Measurements from ENCODE around the gene AGPAT3. TPM values are rescaled to one million over a fixed set of nuclear protein-coding genes. Genes with fewer than 3 reads are reported as not detected.

AGPAT3 gene
- polyA plus RNA-seq, 6 donors from 2014 or later, result 6.4 to 11.9 (median 8.1) TPM

Other genes with a start within 250 kb of the AGPAT3 start
- 1 to 10 TPM in 1 of 6 donors, under 1 TPM in 3, not detected in 2; 0.13 to 1.2 (median 0.49) TPM for gene HSF2BP, start 205.7 kb upstream of the AGPAT3 start, polyA plus RNA-seq (ENCODE audit: low read depth in 6 of 6)
- gene RRP1B, start 205.7 kb upstream of the AGPAT3 start, polyA plus RNA-seq (ENCODE audit: low read depth in 6 of 6), result 10 to 100 TPM in 5 of 6 donors, 1 to 10 TPM in 1; 9.2 to 30.3 (median 21.1) TPM
- gene PDXK, start 146.1 kb upstream of the AGPAT3 start, polyA plus RNA-seq (ENCODE audit: low read depth in 6 of 6), result 10 to 100 TPM; 28.5 to 46.1 (median 39.2) TPM
- gene CSTB, start 88.9 kb upstream of the AGPAT3 start, polyA plus RNA-seq (ENCODE audit: low read depth in 6 of 6), result 10 to 100 TPM; 25.1 to 75.7 (median 39.2) TPM
- gene RRP1, start 75.6 kb upstream of the AGPAT3 start, polyA plus RNA-seq (ENCODE audit: low read depth in 6 of 6), result 10 to 100 TPM in 5 of 6 donors, 1 to 10 TPM in 1; 9.4 to 18.6 (median 10.9) TPM
- 10 to 100 TPM; 23.9 to 32.2 (median 28.0) TPM for gene TRAPPC10, start 147.1 kb downstream of the AGPAT3 start, polyA plus RNA-seq (ENCODE audit: low read depth in 6 of 6)
- gene PWP2, start 242.2 kb downstream of the AGPAT3 start, polyA plus RNA-seq (ENCODE audit: low read depth in 6 of 6), result 10 to 100 TPM in 1 of 6 donors, 1 to 10 TPM in 5; 1.3 to 10.7 (median 4.3) TPM